Measurements from ENCODE around the gene GOLGA5. TPM values are rescaled to one million over a fixed set of nuclear protein-coding genes. Genes with fewer than 3 reads are reported as not detected.

GOLGA5 gene
- total RNA-seq, 1 experiment from 2014 or later, result 37.2 TPM

DNA sequence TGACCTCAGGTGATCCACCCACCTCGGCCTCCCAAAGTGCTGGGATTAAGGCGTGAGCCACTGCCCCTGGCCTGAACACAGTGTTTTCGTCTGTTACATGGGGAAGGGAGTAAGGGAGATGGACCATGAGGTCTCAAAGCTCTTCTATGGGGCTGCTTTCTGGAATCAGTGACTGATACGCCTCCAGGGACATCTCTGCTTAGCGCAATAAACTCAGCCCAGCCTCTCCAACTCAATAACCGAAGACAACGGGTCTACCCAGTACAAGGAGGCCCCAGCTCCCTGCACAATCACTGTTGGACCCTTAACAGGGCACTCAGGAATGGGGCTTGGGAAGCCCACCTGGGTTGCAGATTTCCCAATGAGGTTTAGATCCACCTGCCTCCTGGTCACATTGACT, 86.2 kb downstream of the GOLGA5 start:
- no peak for DNase-seq (ENCODE audit: low read depth)

DNA sequence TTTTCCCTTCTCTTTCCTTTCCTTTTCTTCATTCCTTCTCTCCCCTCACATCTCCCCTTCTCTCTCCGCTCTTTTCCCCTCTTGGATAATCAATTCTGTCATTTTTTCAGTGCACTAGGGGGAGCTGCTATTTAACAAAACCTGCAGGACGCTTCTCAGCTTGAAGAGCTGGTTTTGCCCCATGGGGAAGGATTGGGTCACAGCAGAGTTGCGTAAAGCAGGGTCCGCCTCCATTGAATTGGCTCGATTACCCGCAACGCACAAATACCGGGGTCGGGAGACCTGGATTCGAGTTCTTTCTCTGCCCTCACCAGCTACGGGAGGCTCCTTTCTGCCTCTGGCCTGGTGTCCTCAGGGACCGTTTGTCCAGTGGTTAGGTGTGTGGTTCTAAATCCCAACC, 86.7 kb downstream of the GOLGA5 start:
- no peak for DNase-seq (ENCODE audit: low read depth)

- DNase-seq (ENCODE audit: low read depth), result no peak
Observed at GRCh38 chr14:92883066-92883465, 89.0 kb downstream of the GOLGA5 start.

DNA sequence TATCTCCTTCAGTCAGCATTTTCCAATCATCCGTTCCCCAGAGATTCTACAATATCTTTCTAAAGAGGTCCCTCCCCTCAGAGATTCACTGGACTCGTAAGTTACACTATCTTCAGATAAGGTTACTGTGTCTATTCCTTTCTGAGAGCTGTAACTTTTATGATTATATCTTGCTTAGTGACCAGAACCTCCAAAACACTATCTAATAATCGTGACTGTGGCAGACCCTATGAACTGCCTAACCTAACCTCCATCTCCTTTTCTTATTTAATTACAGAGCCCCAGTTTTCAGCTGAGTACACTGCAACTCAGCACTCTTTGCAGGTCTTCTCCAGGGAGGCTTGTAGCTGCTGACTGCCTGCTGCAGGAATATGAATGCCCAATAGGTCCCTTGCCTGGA, 90.3 kb downstream of the GOLGA5 start:
- no peak for DNase-seq (ENCODE audit: low read depth)

- DNase-seq (ENCODE audit: low read depth), result no peak
Observed at GRCh38 chr14:92885279-92886061, 91.4 kb downstream of the GOLGA5 start.

- no peak for DNase-seq (ENCODE audit: low read depth)
Observed at GRCh38 chr14:92886337-92886736, 92.2 kb downstream of the GOLGA5 start.

DNA sequence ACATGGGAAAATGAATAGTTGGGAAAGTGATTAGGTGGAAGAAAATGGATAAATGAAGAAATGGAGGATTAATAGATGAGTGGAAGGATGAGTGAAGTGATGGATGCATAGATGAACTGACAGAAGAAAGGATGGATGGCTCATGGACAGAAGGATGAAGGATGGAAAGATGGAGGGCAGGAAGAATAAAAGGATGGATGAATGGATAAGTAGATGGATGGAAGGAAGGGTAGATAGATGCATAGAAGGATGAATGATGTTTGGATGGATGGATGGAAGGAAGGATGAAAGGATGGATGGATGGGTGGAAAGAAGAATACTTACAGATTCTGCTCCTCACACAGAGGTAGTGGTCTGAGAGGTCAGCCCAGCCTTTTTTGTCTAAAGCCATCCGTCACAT, 93.1 kb downstream of the GOLGA5 start:
- DNase-seq (ENCODE audit: low read depth), result no peak

- no peak for DNase-seq (ENCODE audit: low read depth)
Observed at GRCh38 chr14:92888896-92889295, 94.8 kb downstream of the GOLGA5 start.

Other genes with a start within 250 kb of the GOLGA5 start
- gene LGMN, start 45.7 kb upstream of the GOLGA5 start, total RNA-seq (2014; rRNA removed; shearing (Covaris generic)), result 35.9 and 40.3 TPM in 2 replicates
- not detected in 2 replicates for gene CHGA, start 128.8 kb downstream of the GOLGA5 start, total RNA-seq (2014; rRNA removed; shearing (Covaris generic))

Measured in RPMI7951 (cell line).